SK-N-SH (cell line): ENCODE measurements around the gene ATP5PB. TPM values are rescaled to one million over a fixed set of nuclear protein-coding genes. Genes with fewer than 3 reads are reported as not detected.

Experiments used
- CTCF ChIA-PET: fragments of 300-600, 350-600 bp; formaldehyde crosslinking; extraction: SDS; loops from one replicate; lab custom pipeline; 2021; lab: Yijun Ruan, JAX
- POLR2A ChIA-PET: fragments of 350-600 bp; sonication (Branson Sonifier 250); formaldehyde crosslinking; extraction: SDS; loops from one replicate; lab custom pipeline; 2020; ENCODE audit warnings: antibody characterized with exemption, inconsistent platforms; lab: Yijun Ruan, JAX
- DNase-seq: peaks from one replicate; pipeline ENCODE4 v3.0.0; 2012
- H2AFZ ChIP-seq: fragments of 200-600 bp; sonication (generic); 2 replicates; pipeline ENCODE4 v1.8.1; 2016; ENCODE audit warnings: antibody characterized with exemption, mild to moderate bottlenecking, low read depth
- H3F3A ChIP-seq: fragments of 200-600 bp; sonication (generic); replicated peaks from 2 replicates; pipeline ENCODE3; 2016; ENCODE audit warnings: antibody characterized with exemption, mild to moderate bottlenecking; ENCODE audit not compliant: insufficient read depth
- H3K27ac ChIP-seq, 2 experiments: fragments of 200-500 bp in 1 of 2; fragments of 200-600 bp in 1 of 2; sonication (Bioruptor generic) in 1 of 2; sonication (generic), shearing (Covaris generic) in 1 of 2; 2 replicates each; pipeline versions ENCODE4 v1.5.1 to v1.6.1; 2014 to 2016; ENCODE audit warnings: low read depth in 2 of 2, inconsistent platforms in 1 of 2, low read length in 1 of 2, mild to moderate bottlenecking in 1 of 2, mixed read lengths in 1 of 2
- H3K27me3 ChIP-seq: fragments of 200-600 bp; sonication (generic), shearing (Covaris generic); 2 replicates; pipeline ENCODE4 v1.6.1; 2016; ENCODE audit warnings: mixed run types; ENCODE audit not compliant: insufficient read depth
- H3K36me3 ChIP-seq, 2 experiments: fragments of 200-500 bp in 1 of 2; fragments of 200-600 bp in 1 of 2; sonication (Bioruptor generic) in 1 of 2; sonication (generic) in 1 of 2; replicated peaks in 1 of 2; 2 replicates each; pipeline versions ENCODE3 to v1.5.1; 2014 to 2016; ENCODE audit warnings: low read length in 1 of 2, mild to moderate bottlenecking in 1 of 2; ENCODE audit not compliant: insufficient read depth in 2 of 2, control insufficient read depth in 1 of 2
- H3K4me1 ChIP-seq, 2 experiments: fragments of 200-500 bp in 1 of 2; fragments of 200-600 bp in 1 of 2; sonication (Bioruptor generic) in 1 of 2; sonication (generic), shearing (Covaris generic) in 1 of 2; 2 replicates each; pipeline versions ENCODE4 v1.5.1 to v1.6.1; 2014 to 2016; ENCODE audit warnings: low read depth in 1 of 2, low read length in 1 of 2, mixed run types in 1 of 2; ENCODE audit not compliant: insufficient read depth in 2 of 2, control insufficient read depth in 1 of 2
- H3K4me2 ChIP-seq: fragments of 200-600 bp; sonication (generic), shearing (Covaris generic); 2 replicates; pipeline ENCODE4 v1.6.1; 2017; ENCODE audit warnings: mixed run types
- H3K4me3 ChIP-seq, 2 experiments: fragments of 200-500 bp in 1 of 2; fragments of 200-600 bp in 1 of 2; sonication (Bioruptor generic) in 1 of 2; sonication (generic), shearing (Covaris generic) in 1 of 2; 2 replicates each; pipeline versions ENCODE4 v1.5.1 to v1.8.1; 2014 to 2016; ENCODE audit warnings: low read depth in 2 of 2, inconsistent platforms in 1 of 2, low read length in 1 of 2, mild to moderate bottlenecking in 1 of 2, mixed read lengths in 1 of 2, moderate library complexity in 1 of 2
- H3K79me2 ChIP-seq: fragments of 200-600 bp; sonication (generic); 2 replicates; pipeline ENCODE4 v1.8.1; 2017; ENCODE audit warnings: mild to moderate bottlenecking; ENCODE audit not compliant: insufficient read depth
- H3K9ac ChIP-seq: fragments of 200-600 bp; sonication (generic); 2 replicates; pipeline ENCODE4 v1.6.1; 2017; ENCODE audit warnings: mixed run types
- H3K9me2 ChIP-seq: fragments of 200-600 bp; sonication (generic); 2 replicates; pipeline ENCODE4 v1.6.1; 2017; ENCODE audit warnings: mixed run types
- H3K9me3 ChIP-seq: fragments of 200-600 bp; sonication (generic); 2 replicates; pipeline ENCODE4 v1.6.1; 2017; ENCODE audit warnings: mixed run types, mild to moderate bottlenecking, moderate library complexity
- H4K20me1 ChIP-seq: fragments of 200-600 bp; sonication (generic); 2 replicates; pipeline ENCODE4 v1.6.1; 2017; ENCODE audit warnings: mild to moderate bottlenecking, mixed run types; ENCODE audit not compliant: insufficient read depth
- ELF1 ChIP-seq: IDR thresholded peaks from 2 replicates; pipeline ENCODE4 v1.4.0; 2012
- EZH2phosphoT487 ChIP-seq: fragments of 200-600 bp; sonication (generic); IDR thresholded peaks from 2 replicates; pipeline ENCODE4 v1.6.1; 2017; ENCODE audit warnings: low read depth, mixed run types, mild to moderate bottlenecking, antibody characterized with exemption, moderate library complexity, borderline replicate concordance
- FOXJ3 ChIP-seq: sonication (generic); formaldehyde crosslinking; IDR thresholded peaks from 2 replicates; pipeline ENCODE4 v1.5.1; 2020; ENCODE audit warnings: mild to moderate bottlenecking, missing genetic modification reagents
- GATA2 ChIP-seq: sonication (generic); formaldehyde crosslinking; IDR thresholded peaks from 2 replicates; pipeline ENCODE4 v1.5.0; 2020; ENCODE audit warnings: mild to moderate bottlenecking, missing genetic modification reagents
- IRF3 ChIP-seq: fragments of 150-350 bp; IDR thresholded peaks from 2 replicates; pipeline ENCODE4 v1.6.1; 2016; ENCODE audit warnings: mild to moderate bottlenecking, low read depth, low read length
- MXI1 ChIP-seq: IDR thresholded peaks from 2 replicates; pipeline ENCODE4 v1.6.1; 2012; ENCODE audit warnings: mild to moderate bottlenecking, low read depth, low read length, improper control_type of control experiment
- NFIC ChIP-seq: IDR thresholded peaks from 2 replicates; pipeline ENCODE4 v1.4.0; 2012; ENCODE audit warnings: borderline replicate concordance
- POLR2AphosphoS5 ChIP-seq: IDR thresholded peaks from 2 replicates; pipeline ENCODE4 v1.6.1; 2012; ENCODE audit warnings: low read depth, low read length
- REST ChIP-seq: IDR thresholded peaks from 2 replicates; pipeline ENCODE4 v1.6.1; 2012; ENCODE audit warnings: mild to moderate bottlenecking, low read depth, low read length, moderate library complexity
- RFX5 ChIP-seq: IDR thresholded peaks from 2 replicates; pipeline ENCODE4 v1.6.1; 2012; ENCODE audit warnings: mild to moderate bottlenecking, improper control_type of control experiment, low read length
- WGBS: methylation state at CpG from one replicate; pipeline ENCODE4 v1.1.6; 2017; ENCODE audit warnings: low lambda C conversion rate; 5-methylcytosine and 5-hydroxymethylcytosine counted together
- polyA plus RNA-seq, 3 experiments: library from polyadenylated mRNA; depleted of rRNA; stranded (reverse); fragments of >200 nt; gene quantifications; 2 replicates each; pipeline ENCODE4 v1.2.3, GENCODE V29; 2012
- TF ChIP-seq, protein P1 (sequence below): fragments of 200-600 bp; sonication (generic); IDR thresholded peaks from 2 replicates; pipeline ENCODE4 v1.6.1; 2017; ENCODE audit warnings: antibody characterized with exemption, mild to moderate bottlenecking, moderate library complexity
- TF ChIP-seq, protein P2 (sequence below): IDR thresholded peaks from 2 replicates; pipeline ENCODE4 v1.4.0; 2012; ENCODE audit warnings: low read depth, borderline replicate concordance

ATP5PB gene
- polyA plus RNA-seq, 1 of the 3 experiments (the other 2 are of a cell fraction): 177 TPM

DNA sequence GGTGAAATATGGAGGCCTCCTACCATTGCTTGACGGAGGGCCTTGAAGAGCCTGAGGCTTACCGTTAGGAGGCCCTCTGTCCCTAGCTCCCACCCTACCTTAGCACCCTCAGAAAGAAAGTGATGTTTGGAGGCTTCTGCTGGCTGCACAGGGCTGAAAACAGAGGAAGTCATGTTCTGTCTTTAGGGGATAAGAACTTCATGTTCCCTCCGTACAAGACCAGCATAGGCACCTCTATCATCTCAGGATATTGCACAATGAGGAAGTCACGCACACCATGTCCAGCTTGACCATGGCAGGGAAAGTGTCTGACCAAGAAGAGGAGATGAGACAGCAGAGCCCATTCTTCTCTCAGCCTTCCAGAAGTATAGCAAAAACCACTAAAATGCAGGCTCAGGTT lies 40.3 kb downstream of the ATP5PB start:
- TF ChIP-seq RFX5 (no peak), FOXJ3 (CRISPR knock-in tag) (no peak), NFIC (no peak), REST (no peak), MXI1 (no peak), ELF1 (no peak), EZH2phosphoT487 (no peak), IRF3 (no peak), POLR2AphosphoS5 (no peak), GATA2 (CRISPR knock-in tag) (no peak)
- TF ChIP-seq, protein P1, sequence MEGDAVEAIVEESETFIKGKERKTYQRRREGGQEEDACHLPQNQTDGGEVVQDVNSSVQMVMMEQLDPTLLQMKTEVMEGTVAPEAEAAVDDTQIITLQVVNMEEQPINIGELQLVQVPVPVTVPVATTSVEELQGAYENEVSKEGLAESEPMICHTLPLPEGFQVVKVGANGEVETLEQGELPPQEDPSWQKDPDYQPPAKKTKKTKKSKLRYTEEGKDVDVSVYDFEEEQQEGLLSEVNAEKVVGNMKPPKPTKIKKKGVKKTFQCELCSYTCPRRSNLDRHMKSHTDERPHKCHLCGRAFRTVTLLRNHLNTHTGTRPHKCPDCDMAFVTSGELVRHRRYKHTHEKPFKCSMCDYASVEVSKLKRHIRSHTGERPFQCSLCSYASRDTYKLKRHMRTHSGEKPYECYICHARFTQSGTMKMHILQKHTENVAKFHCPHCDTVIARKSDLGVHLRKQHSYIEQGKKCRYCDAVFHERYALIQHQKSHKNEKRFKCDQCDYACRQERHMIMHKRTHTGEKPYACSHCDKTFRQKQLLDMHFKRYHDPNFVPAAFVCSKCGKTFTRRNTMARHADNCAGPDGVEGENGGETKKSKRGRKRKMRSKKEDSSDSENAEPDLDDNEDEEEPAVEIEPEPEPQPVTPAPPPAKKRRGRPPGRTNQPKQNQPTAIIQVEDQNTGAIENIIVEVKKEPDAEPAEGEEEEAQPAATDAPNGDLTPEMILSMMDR: no peak
- TF ChIP-seq, protein P2, sequence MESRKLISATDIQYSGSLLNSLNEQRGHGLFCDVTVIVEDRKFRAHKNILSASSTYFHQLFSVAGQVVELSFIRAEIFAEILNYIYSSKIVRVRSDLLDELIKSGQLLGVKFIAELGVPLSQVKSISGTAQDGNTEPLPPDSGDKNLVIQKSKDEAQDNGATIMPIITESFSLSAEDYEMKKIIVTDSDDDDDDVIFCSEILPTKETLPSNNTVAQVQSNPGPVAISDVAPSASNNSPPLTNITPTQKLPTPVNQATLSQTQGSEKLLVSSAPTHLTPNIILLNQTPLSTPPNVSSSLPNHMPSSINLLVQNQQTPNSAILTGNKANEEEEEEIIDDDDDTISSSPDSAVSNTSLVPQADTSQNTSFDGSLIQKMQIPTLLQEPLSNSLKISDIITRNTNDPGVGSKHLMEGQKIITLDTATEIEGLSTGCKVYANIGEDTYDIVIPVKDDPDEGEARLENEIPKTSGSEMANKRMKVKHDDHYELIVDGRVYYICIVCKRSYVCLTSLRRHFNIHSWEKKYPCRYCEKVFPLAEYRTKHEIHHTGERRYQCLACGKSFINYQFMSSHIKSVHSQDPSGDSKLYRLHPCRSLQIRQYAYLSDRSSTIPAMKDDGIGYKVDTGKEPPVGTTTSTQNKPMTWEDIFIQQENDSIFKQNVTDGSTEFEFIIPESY: no peak
- H3K4me2 ChIP-seq: no peak overlapping the region
- DNase-seq: no peak
- H2AFZ ChIP-seq: no peak overlapping the region
- H4K20me1 ChIP-seq: no peaks in the 10 kb centered on the region
- H3K9me2 ChIP-seq: no peaks in the 10 kb centered on the region
- no peaks in the 10 kb centered on the region for H3K9me3 ChIP-seq
- no peak overlapping the region for H3K4me3 ChIP-seq
- no peak overlapping the region for H3K9ac ChIP-seq
- H3F3A ChIP-seq: no peaks in the 10 kb centered on the region
- CTCF ChIA-PET: interaction anchor here (0.7 to 2.3 kb wide), 2 partner anchors 18 to 267 kb away, joined by 3 to 12 read pairs; no protein-coding TSS in a partner anchor
- H3K27me3 ChIP-seq: no peaks in the 10 kb centered on the region
- no peaks in the 10 kb centered on the region for H3K36me3 ChIP-seq
- peaks cover 0 to 3% of the 10 kb centered on the region in 2 experiments; a peak in 1 of 4 replicates for H3K4me1 ChIP-seq
- no peaks in the 10 kb centered on the region for H3K79me2 ChIP-seq
- 74% methylated on average over 4 of the region's 4 CpGs for WGBS
- no peak overlapping the region for H3K27ac ChIP-seq
- POLR2A ChIA-PET: no interaction called here
